C4-2B (cell line): Measurements from ENCODE around the gene PDP2.

ENCODE experiments used
- ZFX ChIP-seq: fragments of 450-650 bp; IDR thresholded peaks from 2 replicates; pipeline ENCODE4 v1.6.1; 2017
- TF ChIP-seq, protein P1 (sequence below): fragments of 450-650 bp; conservative IDR thresholded peaks from 2 replicates; pipeline ENCODE4 v1.5.1; 2017; ENCODE audit warnings: mild to moderate bottlenecking

DNA sequence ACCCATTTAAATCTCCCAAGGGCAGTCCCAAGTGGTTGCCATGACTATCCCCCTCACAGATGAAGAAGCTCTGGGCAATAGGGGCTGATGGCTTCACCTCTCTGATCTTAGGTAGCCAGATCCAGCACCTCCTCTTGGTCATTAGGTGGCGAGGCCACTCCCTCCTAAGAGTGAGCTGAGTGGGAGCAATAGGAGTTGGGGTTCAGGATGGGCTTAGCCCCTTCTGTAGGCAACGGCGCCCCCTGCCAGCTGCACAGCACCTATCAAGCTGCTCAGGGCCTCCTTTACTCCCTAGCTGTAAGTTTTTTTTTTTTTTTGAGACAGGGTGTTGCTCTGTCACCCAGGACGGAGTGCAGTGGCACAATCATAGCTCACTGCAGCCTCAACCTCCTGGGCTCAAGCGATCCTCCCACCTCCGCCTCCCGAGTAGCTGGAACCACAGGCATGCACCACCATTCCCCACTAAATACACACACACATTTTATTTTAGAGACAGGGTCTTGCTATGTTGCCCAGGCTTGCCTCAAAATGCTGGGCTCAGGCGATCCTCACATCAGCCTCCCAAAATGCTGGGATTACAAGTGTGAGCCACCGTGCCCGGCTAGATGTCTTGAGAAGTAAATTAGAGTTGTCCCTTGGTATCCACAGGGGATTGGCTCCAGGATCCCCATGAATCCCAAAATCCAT lies 48.5 kb downstream of the PDP2 start:
- TF ChIP-seq, protein P1, sequence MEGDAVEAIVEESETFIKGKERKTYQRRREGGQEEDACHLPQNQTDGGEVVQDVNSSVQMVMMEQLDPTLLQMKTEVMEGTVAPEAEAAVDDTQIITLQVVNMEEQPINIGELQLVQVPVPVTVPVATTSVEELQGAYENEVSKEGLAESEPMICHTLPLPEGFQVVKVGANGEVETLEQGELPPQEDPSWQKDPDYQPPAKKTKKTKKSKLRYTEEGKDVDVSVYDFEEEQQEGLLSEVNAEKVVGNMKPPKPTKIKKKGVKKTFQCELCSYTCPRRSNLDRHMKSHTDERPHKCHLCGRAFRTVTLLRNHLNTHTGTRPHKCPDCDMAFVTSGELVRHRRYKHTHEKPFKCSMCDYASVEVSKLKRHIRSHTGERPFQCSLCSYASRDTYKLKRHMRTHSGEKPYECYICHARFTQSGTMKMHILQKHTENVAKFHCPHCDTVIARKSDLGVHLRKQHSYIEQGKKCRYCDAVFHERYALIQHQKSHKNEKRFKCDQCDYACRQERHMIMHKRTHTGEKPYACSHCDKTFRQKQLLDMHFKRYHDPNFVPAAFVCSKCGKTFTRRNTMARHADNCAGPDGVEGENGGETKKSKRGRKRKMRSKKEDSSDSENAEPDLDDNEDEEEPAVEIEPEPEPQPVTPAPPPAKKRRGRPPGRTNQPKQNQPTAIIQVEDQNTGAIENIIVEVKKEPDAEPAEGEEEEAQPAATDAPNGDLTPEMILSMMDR: no peak
- TF ChIP-seq ZFX: no peak
